ENCODE measurements around the gene COL27A1. TPM values are rescaled to one million over a fixed set of nuclear protein-coding genes. Genes with fewer than 3 reads are reported as not detected.
A peak's percentile ranks its signal among the peaks of the same experiment; 100 is the strongest.

The COL27A1 gene
- total RNA-seq, 1 donor from 2014 or later, result 31.1 TPM

- no peak for DNase-seq
Observed at GRCh38 chr9:114287763-114288192, 132.4 kb downstream of the COL27A1 start.

DNA sequence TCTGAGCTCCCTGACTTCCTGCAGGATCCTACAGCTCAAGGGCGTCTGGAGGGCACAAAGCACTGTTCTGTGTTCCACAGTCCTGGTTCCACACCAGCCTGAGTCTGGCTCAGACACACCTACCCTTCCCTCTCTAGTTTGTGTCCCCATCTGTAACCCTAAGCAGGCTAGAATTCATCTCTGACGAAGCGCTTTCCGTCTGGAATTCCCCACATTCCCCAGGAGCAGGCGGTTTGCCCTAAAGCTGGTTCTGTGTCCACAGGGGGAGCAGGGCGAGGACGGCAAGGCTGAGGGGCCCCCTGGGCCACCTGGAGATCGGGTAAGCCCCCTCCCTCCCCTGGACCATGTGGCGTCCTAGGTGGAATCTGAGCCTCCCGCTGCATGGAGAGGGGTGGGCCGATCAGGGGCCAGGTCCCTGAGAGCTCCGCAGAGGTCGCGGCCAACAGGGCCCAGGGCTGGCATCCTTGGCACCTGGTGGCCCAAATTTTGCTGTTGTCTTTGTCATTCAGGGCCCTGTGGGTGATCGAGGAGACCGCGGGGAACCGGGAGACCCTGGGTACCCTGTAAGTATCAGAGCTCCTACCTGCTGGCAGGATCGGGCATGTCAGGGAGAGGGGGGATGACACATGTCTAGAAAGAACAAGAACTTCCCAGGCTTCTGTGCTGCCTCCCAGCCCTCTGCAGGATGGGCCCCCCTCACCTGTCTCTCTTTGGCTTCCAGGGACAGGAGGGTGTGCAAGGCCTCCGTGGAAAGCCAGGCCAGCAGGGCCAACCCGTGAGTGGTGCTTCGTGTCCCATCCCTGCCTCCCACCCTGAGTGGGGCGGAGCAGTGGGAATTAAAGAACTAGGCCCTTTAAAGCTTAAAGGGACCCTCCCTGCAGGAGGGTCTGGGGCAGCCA, 133.1 kb downstream of the COL27A1 start:
- no peak for DNase-seq

GRCh38 chr9:114289106-114289505, 133.8 kb downstream of the COL27A1 start:
- no peak for DNase-seq

GRCh38 chr9:114289571-114290481, 134.5 kb downstream of the COL27A1 start:
- DNase-seq, result no peak

- DNase-seq, result no peak
Observed at GRCh38 chr9:114290561-114290986, 135.2 kb downstream of the COL27A1 start.

- DNase-seq, result peak; percentile 30
Observed at GRCh38 chr9:114291064-114291474, 135.7 kb downstream of the COL27A1 start.

GRCh38 chr9:114291886-114292590, 136.7 kb downstream of the COL27A1 start:
- DNase-seq, result no peak

DNA sequence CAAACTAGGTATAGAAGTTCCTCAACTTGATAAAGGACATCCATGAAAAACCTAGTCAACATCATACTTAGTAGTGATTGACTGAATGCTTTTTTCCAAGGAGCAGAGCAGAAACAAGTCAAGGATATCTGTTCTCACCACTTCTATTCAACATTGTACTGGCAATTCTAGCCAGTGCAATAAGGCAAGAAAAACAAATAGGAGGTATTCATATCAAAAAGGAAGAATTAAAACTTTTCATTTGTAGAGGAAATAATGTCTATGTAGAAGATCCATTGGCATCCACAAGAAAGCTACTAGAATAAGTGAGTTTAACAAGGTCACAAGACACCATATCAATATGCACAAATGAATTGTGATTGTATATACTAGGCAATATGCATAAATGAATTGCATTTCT, 139.3 kb downstream of the COL27A1 start:
- DNase-seq, result no peak

DNA sequence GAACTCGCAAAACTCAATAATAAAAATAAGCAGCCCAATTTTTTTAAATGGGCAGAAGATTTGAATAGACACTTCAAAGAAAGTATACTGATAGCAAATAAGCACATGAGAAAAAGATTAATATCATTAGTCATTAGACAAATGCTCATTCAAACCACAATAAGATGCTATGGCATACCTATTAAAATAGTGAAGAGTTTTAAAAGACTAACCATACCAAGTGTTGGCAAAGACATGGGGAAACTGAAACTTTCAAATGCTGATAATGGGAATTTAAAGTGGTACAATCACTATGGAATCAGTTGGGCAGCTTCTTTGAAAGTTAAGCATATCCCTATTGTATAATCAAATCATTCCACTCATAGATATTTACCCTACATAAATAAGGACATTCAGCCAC, 141.0 kb downstream of the COL27A1 start:
- no peak for DNase-seq

- DNase-seq, result no peak
Observed at GRCh38 chr9:114299286-114300152, 144.2 kb downstream of the COL27A1 start.

DNA sequence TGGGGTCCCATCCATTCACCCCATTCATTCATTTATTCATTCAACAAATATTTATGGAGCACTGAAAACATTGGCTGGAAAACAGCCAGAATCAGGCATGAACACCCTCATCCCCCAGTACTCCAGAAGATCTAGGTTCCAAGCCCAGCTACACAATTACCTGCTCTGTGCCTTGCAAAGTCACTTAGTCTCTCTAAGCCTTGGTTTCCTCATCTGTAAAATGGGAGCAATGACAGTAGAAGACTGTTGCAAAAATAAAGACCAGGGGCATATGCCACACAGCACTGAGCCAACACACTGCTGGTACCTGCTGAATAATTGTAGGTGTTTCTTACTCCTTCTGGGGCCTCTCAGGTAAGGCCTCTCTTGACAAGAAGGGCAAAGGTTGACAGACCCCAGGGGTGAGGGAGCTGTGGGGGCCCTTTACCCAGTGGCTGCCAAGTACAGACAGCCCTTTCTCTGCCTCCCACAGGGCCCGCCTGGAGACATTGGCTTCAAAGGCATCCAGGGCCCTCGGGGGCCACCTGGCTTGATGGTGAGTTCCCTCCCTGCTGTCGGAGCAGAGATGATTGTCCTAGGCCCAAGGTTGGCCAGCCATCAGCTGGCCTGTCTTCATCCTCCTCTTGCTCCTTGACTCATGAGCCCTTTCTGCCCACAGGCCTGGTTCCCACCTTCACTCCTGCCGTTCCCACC, 145.0 kb downstream of the COL27A1 start:
- no peak for DNase-seq

GRCh38 chr9:114300846-114301797, 145.8 kb downstream of the COL27A1 start:
- DNase-seq, result no peak

- no peak for DNase-seq
Observed at GRCh38 chr9:114301798-114302565, 146.6 kb downstream of the COL27A1 start.

DNA sequence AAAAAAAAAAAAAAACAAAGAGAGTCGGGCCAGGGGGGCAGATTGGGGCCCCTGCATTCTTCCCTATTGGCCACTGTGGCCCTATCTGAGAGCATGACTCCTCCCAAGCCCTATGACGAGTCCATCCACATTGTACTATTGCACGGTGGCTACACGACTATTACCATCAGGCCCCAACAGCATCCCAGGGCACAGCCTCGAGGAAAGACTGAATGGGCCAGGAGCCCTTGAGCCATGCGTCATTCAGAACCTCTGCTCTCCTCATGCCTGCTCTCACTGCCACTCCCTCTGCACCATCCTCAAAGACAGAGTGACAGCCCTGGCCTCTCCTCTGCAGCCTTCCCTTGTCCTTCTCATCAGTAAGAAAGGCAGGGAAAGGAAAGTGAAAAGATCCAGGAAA, 147.4 kb downstream of the COL27A1 start:
- no peak for DNase-seq

DNA sequence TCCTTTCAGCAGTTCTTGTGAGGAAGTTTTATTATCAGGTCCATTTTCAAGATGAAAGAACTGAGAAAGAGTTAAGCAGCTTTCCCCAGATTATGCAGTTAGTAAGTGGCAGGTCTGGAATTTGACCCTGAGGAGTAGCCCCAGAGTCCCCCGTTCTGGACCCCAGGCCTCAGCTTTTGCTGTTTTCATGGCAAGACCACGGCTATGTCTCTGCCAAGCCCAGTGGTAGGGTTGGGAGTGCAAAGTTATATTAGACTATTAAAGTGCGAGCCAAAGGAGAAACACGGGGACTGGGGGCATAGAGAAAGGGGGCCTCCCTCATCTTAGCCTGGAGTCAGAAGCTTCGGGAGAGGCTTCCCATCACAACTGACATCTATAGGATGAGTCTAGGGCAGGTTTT, 148.2 kb downstream of the COL27A1 start:
- no peak for DNase-seq

DNA sequence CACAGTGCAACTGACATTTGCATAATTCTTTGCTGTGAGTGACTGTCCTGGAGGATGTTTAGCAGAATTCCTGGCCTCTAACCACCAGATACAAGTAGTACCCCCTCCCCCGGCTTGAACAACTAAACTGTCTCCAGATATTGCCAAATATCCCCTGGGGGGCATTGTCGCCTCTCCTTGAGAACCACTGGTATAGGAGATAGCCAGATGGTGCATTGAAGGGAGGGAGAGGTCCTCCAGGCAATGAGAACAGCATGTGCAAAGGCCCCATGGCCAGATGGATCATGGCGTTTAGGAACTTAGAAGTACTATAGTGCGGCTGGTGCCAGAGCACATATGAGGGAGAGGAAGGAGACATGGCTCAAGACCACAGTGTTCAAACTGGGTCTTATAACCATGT, 148.6 kb downstream of the COL27A1 start:
- no peak for DNase-seq

GRCh38 chr9:114304416-114305188, 149.3 kb downstream of the COL27A1 start:
- DNase-seq, result no peak

GRCh38 chr9:114307899-114308267, 152.5 kb downstream of the COL27A1 start:
- DNase-seq, result no peak

All from skin of body (tissue), 2 donors.